ENCODE data around the gene IL1RL1.

IL1RL1 gene

DNA sequence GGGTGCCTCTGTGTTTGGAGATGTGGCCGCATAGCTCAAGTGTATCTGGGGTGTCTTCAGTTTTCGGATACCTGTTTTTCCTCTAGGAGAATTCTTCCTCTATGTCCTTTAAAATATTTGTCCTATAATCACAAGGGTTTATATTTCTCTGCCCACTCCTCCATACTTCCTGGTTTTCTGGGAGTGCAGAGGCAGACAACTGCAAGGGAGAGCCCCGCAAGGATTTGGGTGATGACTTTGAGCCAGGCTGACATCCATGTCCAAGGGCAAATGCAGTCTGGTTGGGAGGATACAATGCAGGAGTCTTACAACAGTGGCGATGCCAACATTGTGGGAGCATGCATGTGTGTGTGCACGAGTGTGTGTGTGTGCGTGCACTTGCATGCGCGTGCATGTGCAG is 2.1 kb downstream of the IL1RL1 start:
- Histone ChIP-seq H3K79me1 (ENCODE audit: low read depth, low read length) (no peaks in the 10 kb centered on the region), H4K91ac (ENCODE audit: low read depth, low read length, poor library complexity) (no peak overlapping the region), H3K27me3 (ENCODE audit: control insufficient read depth in 3 of 3, insufficient read depth in 3 of 3, low read depth in 1 of 3, low read length in 3 of 3) (no peaks in the 10 kb centered on the region), H3K18ac (ENCODE audit: low read length) (no peak overlapping the region), H3K27ac (replicated peaks; ENCODE audit: low read length) (no peak overlapping the region), H2AK5ac (ENCODE audit: low read depth, low read length) (no peak overlapping the region), H2BK5ac (ENCODE audit: low read length) (no peak overlapping the region), H3K9me3 (replicated peaks in 1 of 2; ENCODE audit: control insufficient read depth in 2 of 2, insufficient read depth in 1 of 2, low read depth in 1 of 2, low read length in 2 of 2) (peaks cover 0 to 2% of the 10 kb centered on the region in 2 donors), H3K4me3 (ENCODE audit: low read length in 2 of 2) (peak overlapping the region in 1 of 2 donors; percentile 69), H3K14ac (ENCODE audit: low read length) (no peak overlapping the region), H3K23ac (ENCODE audit: low read depth, low read length, poor library complexity) (no peak overlapping the region), H2BK15ac (ENCODE audit: low read length) (no peak overlapping the region), H3K4ac (ENCODE audit: low read length) (no peak overlapping the region), H2BK120ac (ENCODE audit: low read depth, low read length) (no peak overlapping the region), H3K4me1 (ENCODE audit: control insufficient read depth in 2 of 2, insufficient read depth in 1 of 2, low read depth in 1 of 2, low read length in 2 of 2) (peaks cover 0 to 3% of the 10 kb centered on the region in 2 donors), H2BK12ac (ENCODE audit: low read length) (no peak overlapping the region), H3K9ac (ENCODE audit: low read depth, low read length, poor library complexity) (no peak overlapping the region), H3K36me3 (replicated peaks in 1 of 2; ENCODE audit: control insufficient read depth in 2 of 2, insufficient read depth in 2 of 2, low read length in 2 of 2) (no peaks in the 10 kb centered on the region), H2AFZ (ENCODE audit: low read length) (no peak overlapping the region), H3K4me2 (ENCODE audit: insufficient read depth, low read length, poor library complexity, severe bottlenecking) (no peak overlapping the region), H4K8ac (ENCODE audit: low read depth, low read length) (no peak overlapping the region)
- no peak for DNase-seq (ENCODE audit: low spot score)
- WGBS, 2 donors (ENCODE audit: extremely low coverage in 2 of 2, insufficient read length in 2 of 2, insufficient replicate concordance in 1 of 2): no CpG with 5 or more reads among the region's 8 CpGs

GRCh38 chr2:102313950-102314349 is 2.6 kb downstream of the IL1RL1 start:
- H2AFZ ChIP-seq (ENCODE audit: low read length): no peak overlapping the region
- H2BK12ac ChIP-seq (ENCODE audit: low read length): no peak overlapping the region
- no peak for DNase-seq (ENCODE audit: low spot score)
- no peak overlapping the region for H2AK5ac ChIP-seq (ENCODE audit: low read depth, low read length)
- H2BK15ac ChIP-seq (ENCODE audit: low read length): no peak overlapping the region
- WGBS, 2 donors (ENCODE audit: extremely low coverage in 2 of 2, insufficient read length in 2 of 2, insufficient replicate concordance in 1 of 2): no CpG with 5 or more reads among the region's 3 CpGs
- no peak overlapping the region for H3K9ac ChIP-seq (ENCODE audit: low read depth, low read length, poor library complexity)
- H3K14ac ChIP-seq (ENCODE audit: low read length): no peak overlapping the region
- no peak overlapping the region for H3K27ac ChIP-seq (replicated peaks; ENCODE audit: low read length)
- no peak overlapping the region for H3K23ac ChIP-seq (ENCODE audit: low read depth, low read length, poor library complexity)
- H2BK120ac ChIP-seq (ENCODE audit: low read depth, low read length): no peak overlapping the region
- H2BK5ac ChIP-seq (ENCODE audit: low read length): no peak overlapping the region
- H3K18ac ChIP-seq (ENCODE audit: low read length): no peak overlapping the region
- no peak overlapping the region for H4K8ac ChIP-seq (ENCODE audit: low read depth, low read length)
- H3K79me1 ChIP-seq (ENCODE audit: low read depth, low read length): no peaks in the 10 kb centered on the region
- H3K4ac ChIP-seq (ENCODE audit: low read length): no peak overlapping the region
- H3K9me3 ChIP-seq (replicated peaks in 1 of 2; ENCODE audit: control insufficient read depth in 2 of 2, insufficient read depth in 1 of 2, low read depth in 1 of 2, low read length in 2 of 2): peaks cover 0 to 2% of the 10 kb centered on the region in 2 donors
- peaks cover 0 to 3% of the 10 kb centered on the region in 2 donors for H3K4me1 ChIP-seq (ENCODE audit: control insufficient read depth in 2 of 2, insufficient read depth in 1 of 2, low read depth in 1 of 2, low read length in 2 of 2)
- no peaks in the 10 kb centered on the region for H3K27me3 ChIP-seq (ENCODE audit: control insufficient read depth in 3 of 3, insufficient read depth in 3 of 3, low read depth in 1 of 3, low read length in 3 of 3)
- no peak overlapping the region for H3K4me3 ChIP-seq (ENCODE audit: low read length in 2 of 2)
- H3K4me2 ChIP-seq (ENCODE audit: insufficient read depth, low read length, poor library complexity, severe bottlenecking): no peak overlapping the region
- no peaks in the 10 kb centered on the region for H3K36me3 ChIP-seq (replicated peaks in 1 of 2; ENCODE audit: control insufficient read depth in 2 of 2, insufficient read depth in 2 of 2, low read length in 2 of 2)
- H4K91ac ChIP-seq (ENCODE audit: low read depth, low read length, poor library complexity): no peak overlapping the region

- H3K79me1 ChIP-seq (ENCODE audit: low read depth, low read length): no peaks in the 10 kb centered on the region
- H2AK5ac ChIP-seq (ENCODE audit: low read depth, low read length): no peak overlapping the region
- no peak overlapping the region for H4K8ac ChIP-seq (ENCODE audit: low read depth, low read length)
- H3K4me2 ChIP-seq (ENCODE audit: insufficient read depth, low read length, poor library complexity, severe bottlenecking): no peak overlapping the region
- DNase-seq (ENCODE audit: low spot score): no peak
- H2BK120ac ChIP-seq (ENCODE audit: low read depth, low read length): no peak overlapping the region
- H2BK5ac ChIP-seq (ENCODE audit: low read length): no peak overlapping the region
- peaks cover 0 to 2% of the 10 kb centered on the region in 2 donors for H3K9me3 ChIP-seq (replicated peaks in 1 of 2; ENCODE audit: control insufficient read depth in 2 of 2, insufficient read depth in 1 of 2, low read depth in 1 of 2, low read length in 2 of 2)
- no peaks in the 10 kb centered on the region for H3K36me3 ChIP-seq (replicated peaks in 1 of 2; ENCODE audit: control insufficient read depth in 2 of 2, insufficient read depth in 2 of 2, low read length in 2 of 2)
- H3K14ac ChIP-seq (ENCODE audit: low read length): no peak overlapping the region
- no peak overlapping the region for H2BK12ac ChIP-seq (ENCODE audit: low read length)
- H3K27ac ChIP-seq (replicated peaks; ENCODE audit: low read length): no peak overlapping the region
- no peak overlapping the region for H2AFZ ChIP-seq (ENCODE audit: low read length)
- no CpG with 5 or more reads among the region's 2 CpGs for WGBS, 2 donors (ENCODE audit: extremely low coverage in 2 of 2, insufficient read length in 2 of 2, insufficient replicate concordance in 1 of 2)
- no peak overlapping the region for H3K23ac ChIP-seq (ENCODE audit: low read depth, low read length, poor library complexity)
- H3K4me1 ChIP-seq (ENCODE audit: control insufficient read depth in 2 of 2, insufficient read depth in 1 of 2, low read depth in 1 of 2, low read length in 2 of 2): peaks cover 0 to 3% of the 10 kb centered on the region in 2 donors
- no peak overlapping the region for H2BK15ac ChIP-seq (ENCODE audit: low read length)
- no peaks in the 10 kb centered on the region for H3K27me3 ChIP-seq (ENCODE audit: control insufficient read depth in 3 of 3, insufficient read depth in 3 of 3, low read depth in 1 of 3, low read length in 3 of 3)
- no peak overlapping the region for H3K4ac ChIP-seq (ENCODE audit: low read length)
- no peak overlapping the region for H3K18ac ChIP-seq (ENCODE audit: low read length)
- no peak overlapping the region for H3K4me3 ChIP-seq (ENCODE audit: low read length in 2 of 2)
- H4K91ac ChIP-seq (ENCODE audit: low read depth, low read length, poor library complexity): no peak overlapping the region
- no peak overlapping the region for H3K9ac ChIP-seq (ENCODE audit: low read depth, low read length, poor library complexity)
Measured at GRCh38 chr2:102315921-102316320, 4.6 kb downstream of the IL1RL1 start.

GRCh38 chr2:102317715-102318114 is 6.4 kb downstream of the IL1RL1 start:
- Histone ChIP-seq H3K27me3 (ENCODE audit: control insufficient read depth in 3 of 3, insufficient read depth in 3 of 3, low read depth in 1 of 3, low read length in 3 of 3) (no peaks in the 10 kb centered on the region), H3K4me3 (ENCODE audit: low read length in 2 of 2) (no peak overlapping the region), H3K36me3 (replicated peaks in 1 of 2; ENCODE audit: control insufficient read depth in 2 of 2, insufficient read depth in 2 of 2, low read length in 2 of 2) (no peaks in the 10 kb centered on the region), H2BK120ac (ENCODE audit: low read depth, low read length) (no peak overlapping the region), H3K27ac (replicated peaks; ENCODE audit: low read length) (no peak overlapping the region), H2BK15ac (ENCODE audit: low read length) (no peak overlapping the region), H3K18ac (ENCODE audit: low read length) (no peak overlapping the region), H2BK12ac (ENCODE audit: low read length) (no peak overlapping the region), H3K23ac (ENCODE audit: low read depth, low read length, poor library complexity) (no peak overlapping the region), H4K91ac (ENCODE audit: low read depth, low read length, poor library complexity) (no peak overlapping the region), H3K9me3 (replicated peaks in 1 of 2; ENCODE audit: control insufficient read depth in 2 of 2, insufficient read depth in 1 of 2, low read depth in 1 of 2, low read length in 2 of 2) (peaks cover 0 to 2% of the 10 kb centered on the region in 2 donors), H2BK5ac (ENCODE audit: low read length) (no peak overlapping the region), H3K9ac (ENCODE audit: low read depth, low read length, poor library complexity) (no peak overlapping the region), H3K4ac (ENCODE audit: low read length) (no peak overlapping the region), H2AFZ (ENCODE audit: low read length) (no peak overlapping the region), H3K79me1 (ENCODE audit: low read depth, low read length) (no peaks in the 10 kb centered on the region), H3K4me2 (ENCODE audit: insufficient read depth, low read length, poor library complexity, severe bottlenecking) (no peak overlapping the region), H4K8ac (ENCODE audit: low read depth, low read length) (no peak overlapping the region), H3K14ac (ENCODE audit: low read length) (no peak overlapping the region), H3K4me1 (ENCODE audit: control insufficient read depth in 2 of 2, insufficient read depth in 1 of 2, low read depth in 1 of 2, low read length in 2 of 2) (peaks cover 0 to 3% of the 10 kb centered on the region in 2 donors), H2AK5ac (ENCODE audit: low read depth, low read length) (no peak overlapping the region)
- no peak for DNase-seq (ENCODE audit: low spot score)
- WGBS, 2 donors (ENCODE audit: extremely low coverage in 2 of 2, insufficient read length in 2 of 2, insufficient replicate concordance in 1 of 2): no CpG with 5 or more reads among the region's 2 CpGs

Measured in neuronal stem cell (in vitro differentiated cells).